HEK293 (cell line): ENCODE data around the gene LCN9.

Experiments used
- KLF1 ChIP-seq: fragments of 450-650 bp; formaldehyde crosslinking; IDR thresholded peaks from 2 replicates; pipeline ENCODE4 v1.5.1; 2016; ENCODE audit warnings: missing biosample characterization, missing genetic modification characterization
- KLF16 ChIP-seq: fragments of 450-650 bp; formaldehyde crosslinking; IDR thresholded peaks from 2 replicates; pipeline ENCODE4 v1.5.1; 2017; ENCODE audit warnings: missing biosample characterization, missing genetic modification characterization
- TCF7L2 ChIP-seq: IDR thresholded peaks from 2 replicates; pipeline ENCODE4 v1.6.1; 2011; ENCODE audit warnings: low read depth, mild to moderate bottlenecking, inconsistent platforms, low read length, moderate library complexity, borderline replicate concordance
- ZBTB8A ChIP-seq: fragments of 450-650 bp; formaldehyde crosslinking; IDR thresholded peaks from 2 replicates; pipeline ENCODE4 v1.5.1; 2016; ENCODE audit warnings: missing biosample characterization, missing genetic modification characterization
- ZNF121 ChIP-seq: fragments of 450-650 bp; formaldehyde crosslinking; IDR thresholded peaks from 2 replicates; pipeline ENCODE4 v1.5.1; 2016; ENCODE audit warnings: missing biosample characterization, missing genetic modification characterization
- ZNF394 ChIP-seq: fragments of 450-650 bp; formaldehyde crosslinking; IDR thresholded peaks from 2 replicates; pipeline ENCODE4 v1.5.1; 2016; ENCODE audit warnings: missing biosample characterization, missing genetic modification characterization, mild to moderate bottlenecking, moderate library complexity, borderline replicate concordance
- ZNF426 ChIP-seq: fragments of 450-650 bp; formaldehyde crosslinking; IDR thresholded peaks from 2 replicates; pipeline ENCODE4 v1.5.1; 2017; ENCODE audit warnings: missing biosample characterization, missing genetic modification characterization, mild to moderate bottlenecking, inconsistent platforms, moderate library complexity
- ZNF658 ChIP-seq: fragments of 450-650 bp; formaldehyde crosslinking; IDR thresholded peaks from 2 replicates; pipeline ENCODE4; 2016; ENCODE audit warnings: missing biosample characterization, missing genetic modification characterization
- ZNF837 ChIP-seq: fragments of 450-650 bp; formaldehyde crosslinking; IDR thresholded peaks from 2 replicates; pipeline ENCODE4 v1.5.1; 2016; ENCODE audit warnings: missing biosample characterization, missing genetic modification characterization
- TF ChIP-seq, protein P1 (sequence below): fragments of 450-650 bp; formaldehyde crosslinking; IDR thresholded peaks from 2 replicates; pipeline ENCODE4 v1.5.1; 2016; ENCODE audit warnings: missing biosample characterization, missing genetic modification characterization
- TF ChIP-seq, protein P2 (sequence below): fragments of 450-650 bp; formaldehyde crosslinking; IDR thresholded peaks from 2 replicates; pipeline ENCODE4 v1.5.1; 2016; ENCODE audit warnings: missing biosample characterization, missing genetic modification characterization
- TF ChIP-seq, protein P3 (sequence below): IDR thresholded peaks from 2 replicates; pipeline ENCODE4 v1.6.1; 2011; ENCODE audit warnings: mild to moderate bottlenecking, low read depth, low read length, borderline replicate concordance
- TF ChIP-seq, protein P4 (sequence below): fragments of 450-650 bp; formaldehyde crosslinking; IDR thresholded peaks from 2 replicates; pipeline ENCODE4 v1.5.1; 2017; ENCODE audit warnings: missing biosample characterization, missing genetic modification characterization
- TF ChIP-seq, protein P5 (sequence below): fragments of 450-650 bp; formaldehyde crosslinking; IDR thresholded peaks from 2 replicates; pipeline ENCODE4 v1.5.1; 2016; ENCODE audit warnings: missing biosample characterization, missing genetic modification characterization

DNA sequence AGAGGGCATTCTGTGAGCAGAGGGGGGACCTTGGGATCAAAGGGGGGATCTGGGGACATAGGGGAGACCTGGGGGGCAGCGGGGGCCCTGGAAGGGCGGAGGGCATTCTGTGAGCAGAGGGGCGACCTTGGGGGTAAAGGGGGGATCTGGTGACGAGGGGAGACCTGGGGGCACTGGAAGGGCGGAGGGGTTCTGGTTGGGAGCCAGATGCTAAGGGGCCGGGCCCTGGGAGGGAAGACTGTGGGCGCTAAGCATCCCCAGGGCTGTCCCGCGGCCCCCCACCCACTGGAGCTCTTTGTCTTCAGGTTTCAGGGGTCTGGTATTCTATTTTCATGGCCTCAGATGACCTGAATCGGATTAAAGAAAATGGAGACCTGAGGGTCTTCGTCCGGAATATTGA lies 748 bp downstream of the LCN9 start:
- TF ChIP-seq, protein P1, sequence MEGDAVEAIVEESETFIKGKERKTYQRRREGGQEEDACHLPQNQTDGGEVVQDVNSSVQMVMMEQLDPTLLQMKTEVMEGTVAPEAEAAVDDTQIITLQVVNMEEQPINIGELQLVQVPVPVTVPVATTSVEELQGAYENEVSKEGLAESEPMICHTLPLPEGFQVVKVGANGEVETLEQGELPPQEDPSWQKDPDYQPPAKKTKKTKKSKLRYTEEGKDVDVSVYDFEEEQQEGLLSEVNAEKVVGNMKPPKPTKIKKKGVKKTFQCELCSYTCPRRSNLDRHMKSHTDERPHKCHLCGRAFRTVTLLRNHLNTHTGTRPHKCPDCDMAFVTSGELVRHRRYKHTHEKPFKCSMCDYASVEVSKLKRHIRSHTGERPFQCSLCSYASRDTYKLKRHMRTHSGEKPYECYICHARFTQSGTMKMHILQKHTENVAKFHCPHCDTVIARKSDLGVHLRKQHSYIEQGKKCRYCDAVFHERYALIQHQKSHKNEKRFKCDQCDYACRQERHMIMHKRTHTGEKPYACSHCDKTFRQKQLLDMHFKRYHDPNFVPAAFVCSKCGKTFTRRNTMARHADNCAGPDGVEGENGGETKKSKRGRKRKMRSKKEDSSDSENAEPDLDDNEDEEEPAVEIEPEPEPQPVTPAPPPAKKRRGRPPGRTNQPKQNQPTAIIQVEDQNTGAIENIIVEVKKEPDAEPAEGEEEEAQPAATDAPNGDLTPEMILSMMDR (tag by site-specific recombination) = no peak
- TF ChIP-seq ZNF837 = no peak
- no peak for TF ChIP-seq ZNF658 (tag by site-specific recombination)
- TF ChIP-seq, protein P2, sequence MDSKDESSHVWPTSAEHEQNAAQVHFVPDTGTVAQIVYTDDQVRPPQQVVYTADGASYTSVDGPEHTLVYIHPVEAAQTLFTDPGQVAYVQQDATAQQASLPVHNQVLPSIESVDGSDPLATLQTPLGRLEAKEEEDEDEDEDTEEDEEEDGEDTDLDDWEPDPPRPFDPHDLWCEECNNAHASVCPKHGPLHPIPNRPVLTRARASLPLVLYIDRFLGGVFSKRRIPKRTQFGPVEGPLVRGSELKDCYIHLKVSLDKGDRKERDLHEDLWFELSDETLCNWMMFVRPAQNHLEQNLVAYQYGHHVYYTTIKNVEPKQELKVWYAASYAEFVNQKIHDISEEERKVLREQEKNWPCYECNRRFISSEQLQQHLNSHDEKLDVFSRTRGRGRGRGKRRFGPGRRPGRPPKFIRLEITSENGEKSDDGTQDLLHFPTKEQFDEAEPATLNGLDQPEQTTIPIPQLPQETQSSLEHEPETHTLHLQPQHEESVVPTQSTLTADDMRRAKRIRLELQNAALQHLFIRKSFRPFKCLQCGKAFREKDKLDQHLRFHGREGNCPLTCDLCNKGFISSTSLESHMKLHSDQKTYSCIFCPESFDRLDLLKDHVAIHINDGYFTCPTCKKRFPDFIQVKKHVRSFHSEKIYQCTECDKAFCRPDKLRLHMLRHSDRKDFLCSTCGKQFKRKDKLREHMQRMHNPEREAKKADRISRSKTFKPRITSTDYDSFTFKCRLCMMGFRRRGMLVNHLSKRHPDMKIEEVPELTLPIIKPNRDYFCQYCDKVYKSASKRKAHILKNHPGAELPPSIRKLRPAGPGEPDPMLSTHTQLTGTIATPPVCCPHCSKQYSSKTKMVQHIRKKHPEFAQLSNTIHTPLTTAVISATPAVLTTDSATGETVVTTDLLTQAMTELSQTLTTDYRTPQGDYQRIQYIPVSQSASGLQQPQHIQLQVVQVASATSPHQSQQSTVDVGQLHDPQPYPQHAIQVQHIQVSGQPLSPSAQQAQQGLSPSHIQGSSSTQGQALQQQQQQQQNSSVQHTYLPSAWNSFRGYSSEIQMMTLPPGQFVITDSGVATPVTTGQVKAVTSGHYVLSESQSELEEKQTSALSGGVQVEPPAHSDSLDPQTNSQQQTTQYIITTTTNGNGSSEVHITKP (tag by site-specific recombination) = no peak
- TF ChIP-seq ZBTB8A (tag by site-specific recombination) = no peak
- TF ChIP-seq, protein P3, sequence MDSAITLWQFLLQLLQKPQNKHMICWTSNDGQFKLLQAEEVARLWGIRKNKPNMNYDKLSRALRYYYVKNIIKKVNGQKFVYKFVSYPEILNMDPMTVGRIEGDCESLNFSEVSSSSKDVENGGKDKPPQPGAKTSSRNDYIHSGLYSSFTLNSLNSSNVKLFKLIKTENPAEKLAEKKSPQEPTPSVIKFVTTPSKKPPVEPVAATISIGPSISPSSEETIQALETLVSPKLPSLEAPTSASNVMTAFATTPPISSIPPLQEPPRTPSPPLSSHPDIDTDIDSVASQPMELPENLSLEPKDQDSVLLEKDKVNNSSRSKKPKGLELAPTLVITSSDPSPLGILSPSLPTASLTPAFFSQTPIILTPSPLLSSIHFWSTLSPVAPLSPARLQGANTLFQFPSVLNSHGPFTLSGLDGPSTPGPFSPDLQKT = no peak
- TF ChIP-seq ZNF121 (tag by site-specific recombination) = no peak
- no peak for TF ChIP-seq ZNF394
- no peak for TF ChIP-seq KLF1 (tag by site-specific recombination)
- TF ChIP-seq, protein P4, sequence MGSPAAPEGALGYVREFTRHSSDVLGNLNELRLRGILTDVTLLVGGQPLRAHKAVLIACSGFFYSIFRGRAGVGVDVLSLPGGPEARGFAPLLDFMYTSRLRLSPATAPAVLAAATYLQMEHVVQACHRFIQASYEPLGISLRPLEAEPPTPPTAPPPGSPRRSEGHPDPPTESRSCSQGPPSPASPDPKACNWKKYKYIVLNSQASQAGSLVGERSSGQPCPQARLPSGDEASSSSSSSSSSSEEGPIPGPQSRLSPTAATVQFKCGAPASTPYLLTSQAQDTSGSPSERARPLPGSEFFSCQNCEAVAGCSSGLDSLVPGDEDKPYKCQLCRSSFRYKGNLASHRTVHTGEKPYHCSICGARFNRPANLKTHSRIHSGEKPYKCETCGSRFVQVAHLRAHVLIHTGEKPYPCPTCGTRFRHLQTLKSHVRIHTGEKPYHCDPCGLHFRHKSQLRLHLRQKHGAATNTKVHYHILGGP = no peak
- TF ChIP-seq, protein P5, sequence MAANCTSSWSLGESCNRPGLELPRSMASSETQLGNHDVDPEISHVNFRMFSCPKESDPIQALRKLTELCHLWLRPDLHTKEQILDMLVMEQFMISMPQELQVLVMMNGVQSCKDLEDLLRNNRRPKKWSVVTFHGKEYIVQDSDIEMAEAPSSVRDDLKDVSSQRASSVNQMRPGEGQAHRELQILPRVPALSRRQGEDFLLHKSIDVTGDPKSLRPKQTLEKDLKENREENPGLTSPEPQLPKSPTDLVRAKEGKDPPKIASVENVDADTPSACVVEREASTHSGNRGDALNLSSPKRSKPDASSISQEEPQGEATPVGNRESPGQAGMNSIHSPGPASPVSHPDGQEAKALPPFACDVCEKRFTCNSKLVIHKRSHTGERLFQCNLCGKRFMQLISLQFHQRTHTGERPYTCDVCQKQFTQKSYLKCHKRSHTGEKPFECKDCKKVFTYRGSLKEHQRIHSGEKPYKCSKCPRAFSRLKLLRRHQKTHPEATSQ (tag by site-specific recombination) = no peak
- TF ChIP-seq KLF16 = no peak
- no peak for TF ChIP-seq ZNF426
- TF ChIP-seq TCF7L2 = no peak
